ENCODE data around the gene LRBA.
"Not testable (repeated sequence)": the region's sequence is repeated elsewhere in the genome, so short reads cannot be mapped to it uniquely, and the experiment has no call there.

Gene LRBA

GRCh38 chr4:150547154-150547838, 467.8 kb downstream of the LRBA start:
- Histone ChIP-seq H3K9me3 (ENCODE audit: control insufficient read depth in 2 of 2, low read length in 2 of 2) (no peaks in the 10 kb centered on the region), H3K36me3 (ENCODE audit: control insufficient read depth in 2 of 2, insufficient read depth in 2 of 2, low read length in 2 of 2) (no peaks in the 10 kb centered on the region), H3K9ac (ENCODE audit: low read length in 2 of 2) (no peak overlapping the region), H3K4me3 (ENCODE audit: low read length in 2 of 2) (no peak overlapping the region), H3K27ac (ENCODE audit: low read length) (no peak overlapping the region), H3K4me1 (ENCODE audit: control insufficient read depth, insufficient read depth, low read length) (no peaks in the 10 kb centered on the region), H3K27me3 (ENCODE audit: control insufficient read depth in 1 of 2, insufficient read depth in 2 of 2, low read length in 2 of 2) (no peaks in the 10 kb centered on the region)

DNA sequence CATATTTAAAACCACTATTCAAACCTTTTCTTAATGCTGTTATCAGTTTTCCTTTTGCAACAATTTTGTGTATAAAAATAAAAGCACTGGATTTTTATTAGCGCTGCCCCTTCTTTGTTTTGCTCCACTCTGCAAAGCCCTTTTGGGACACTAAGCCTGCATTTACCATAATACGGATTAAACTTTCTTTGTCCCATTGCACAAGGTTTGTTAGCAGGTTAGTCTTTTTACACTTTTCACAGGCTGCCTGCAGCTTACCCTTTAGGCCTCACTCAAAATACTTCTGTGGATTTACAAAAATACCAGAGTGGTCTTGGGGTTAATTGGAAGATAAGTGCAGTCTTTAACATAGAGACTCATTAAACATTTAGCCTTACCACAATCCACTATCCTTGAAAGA, 468.8 kb downstream of the LRBA start:
- H3K4me3 ChIP-seq (ENCODE audit: low read length in 2 of 2), result no peak overlapping the region
- no peaks in the 10 kb centered on the region for H3K9me3 ChIP-seq (ENCODE audit: control insufficient read depth in 2 of 2, low read length in 2 of 2)
- H3K27ac ChIP-seq (ENCODE audit: low read length), result no peak overlapping the region
- H3K27me3 ChIP-seq (ENCODE audit: control insufficient read depth in 1 of 2, insufficient read depth in 2 of 2, low read length in 2 of 2), result no peaks in the 10 kb centered on the region
- H3K4me1 ChIP-seq (ENCODE audit: control insufficient read depth, insufficient read depth, low read length), result no peaks in the 10 kb centered on the region
- no peak overlapping the region for H3K9ac ChIP-seq (ENCODE audit: low read length in 2 of 2)
- no peaks in the 10 kb centered on the region for H3K36me3 ChIP-seq (ENCODE audit: control insufficient read depth in 2 of 2, insufficient read depth in 2 of 2, low read length in 2 of 2)

DNA sequence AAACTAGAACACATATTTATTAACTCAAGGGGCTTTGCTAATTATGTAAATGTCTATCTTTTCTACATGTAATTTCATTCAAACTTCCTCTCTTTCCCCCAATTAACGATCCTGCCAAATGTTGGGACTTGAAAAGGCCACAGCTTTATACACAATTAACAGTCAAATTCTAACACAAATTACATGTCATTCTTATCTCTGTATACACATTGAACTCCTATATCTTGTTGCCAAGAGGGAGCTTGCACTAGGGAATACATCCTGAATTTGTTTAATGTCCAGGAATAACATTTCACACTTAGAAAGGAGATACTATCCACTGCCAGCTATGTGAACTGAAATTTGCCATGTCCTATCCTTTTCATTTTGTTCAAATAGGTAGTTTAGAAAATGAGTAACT, 472.0 kb downstream of the LRBA start:
- no peak overlapping the region for H3K9ac ChIP-seq (ENCODE audit: low read length in 2 of 2)
- H3K27ac ChIP-seq (ENCODE audit: low read length), result no peak overlapping the region
- H3K27me3 ChIP-seq (ENCODE audit: control insufficient read depth in 1 of 2, insufficient read depth in 2 of 2, low read length in 2 of 2), result no peaks in the 10 kb centered on the region
- no peaks in the 10 kb centered on the region for H3K9me3 ChIP-seq (ENCODE audit: control insufficient read depth in 2 of 2, low read length in 2 of 2)
- H3K36me3 ChIP-seq (ENCODE audit: control insufficient read depth in 2 of 2, insufficient read depth in 2 of 2, low read length in 2 of 2), result no peaks in the 10 kb centered on the region
- no peaks in the 10 kb centered on the region for H3K4me1 ChIP-seq (ENCODE audit: control insufficient read depth, insufficient read depth, low read length)
- H3K4me3 ChIP-seq (ENCODE audit: low read length in 2 of 2), result no peak overlapping the region

GRCh38 chr4:150541681-150542080, 473.4 kb downstream of the LRBA start:
- no peaks in the 10 kb centered on the region for H3K9me3 ChIP-seq (ENCODE audit: control insufficient read depth in 2 of 2, low read length in 2 of 2)
- H3K36me3 ChIP-seq (ENCODE audit: control insufficient read depth in 2 of 2, insufficient read depth in 2 of 2, low read length in 2 of 2), result no peaks in the 10 kb centered on the region
- H3K4me3 ChIP-seq (ENCODE audit: low read length in 2 of 2), result no peak overlapping the region
- no peak overlapping the region for H3K27ac ChIP-seq (ENCODE audit: low read length)
- no peak overlapping the region for H3K9ac ChIP-seq (ENCODE audit: low read length in 2 of 2)
- H3K27me3 ChIP-seq (ENCODE audit: control insufficient read depth in 1 of 2, insufficient read depth in 2 of 2, low read length in 2 of 2), result no peaks in the 10 kb centered on the region
- no peaks in the 10 kb centered on the region for H3K4me1 ChIP-seq (ENCODE audit: control insufficient read depth, insufficient read depth, low read length)

DNA sequence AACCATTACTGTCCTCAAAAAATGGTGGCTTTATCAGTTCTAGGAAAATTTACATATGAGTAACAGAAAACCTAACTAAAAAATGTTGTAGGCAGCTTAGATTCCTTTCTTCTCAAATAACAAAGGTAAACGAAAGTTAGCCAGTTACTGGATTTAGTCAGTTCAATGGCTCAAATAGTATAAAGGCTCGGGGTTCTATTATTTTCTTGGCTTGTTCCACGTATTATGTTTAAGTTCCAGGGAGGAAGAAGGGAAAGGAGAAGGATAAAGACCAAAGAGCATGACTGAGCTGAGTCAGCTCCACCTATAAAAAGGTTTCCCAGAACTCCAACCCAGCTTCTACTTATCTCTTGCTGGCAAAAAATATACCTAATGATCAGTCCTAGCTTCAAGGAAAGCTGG, 474.1 kb downstream of the LRBA start:
- Histone ChIP-seq H3K36me3 (ENCODE audit: control insufficient read depth in 2 of 2, insufficient read depth in 2 of 2, low read length in 2 of 2) (no peaks in the 10 kb centered on the region), H3K27ac (ENCODE audit: low read length) (no peak overlapping the region), H3K9me3 (ENCODE audit: control insufficient read depth in 2 of 2, low read length in 2 of 2) (no peaks in the 10 kb centered on the region), H3K4me3 (ENCODE audit: low read length in 2 of 2) (no peak overlapping the region), H3K27me3 (ENCODE audit: control insufficient read depth in 1 of 2, insufficient read depth in 2 of 2, low read length in 2 of 2) (no peaks in the 10 kb centered on the region), H3K9ac (ENCODE audit: low read length in 2 of 2) (no peak overlapping the region), H3K4me1 (ENCODE audit: control insufficient read depth, insufficient read depth, low read length) (no peaks in the 10 kb centered on the region)

GRCh38 chr4:150540536-150540935, 474.5 kb downstream of the LRBA start:
- Histone ChIP-seq H3K4me3 (ENCODE audit: low read length in 2 of 2) (no peak overlapping the region), H3K27me3 (ENCODE audit: control insufficient read depth in 1 of 2, insufficient read depth in 2 of 2, low read length in 2 of 2) (no peaks in the 10 kb centered on the region), H3K9me3 (ENCODE audit: control insufficient read depth in 2 of 2, low read length in 2 of 2) (no peaks in the 10 kb centered on the region), H3K36me3 (ENCODE audit: control insufficient read depth in 2 of 2, insufficient read depth in 2 of 2, low read length in 2 of 2) (no peaks in the 10 kb centered on the region), H3K4me1 (ENCODE audit: control insufficient read depth, insufficient read depth, low read length) (no peaks in the 10 kb centered on the region), H3K9ac (ENCODE audit: low read length in 2 of 2) (no peak overlapping the region), H3K27ac (ENCODE audit: low read length) (no peak overlapping the region)

DNA sequence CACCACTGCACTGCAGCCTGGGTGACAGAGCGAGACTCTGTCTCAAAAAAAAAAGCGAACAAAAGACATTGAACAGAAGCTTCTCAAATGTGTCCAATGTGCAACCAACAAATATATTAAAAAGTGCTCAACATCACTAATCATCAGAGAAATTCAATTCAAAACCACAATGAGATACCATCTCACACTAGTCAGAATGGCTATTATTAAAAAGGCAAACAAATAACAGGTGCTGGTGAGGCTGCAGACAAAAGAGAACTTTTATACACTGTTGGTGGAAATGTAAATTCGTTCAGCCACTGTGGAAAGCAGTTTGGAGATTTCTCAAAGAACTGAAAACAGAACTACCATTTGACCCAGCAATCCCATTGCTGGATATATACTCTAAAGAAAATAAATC, 477.2 kb downstream of the LRBA start:
- not testable (repeated sequence) for H3K9me3 ChIP-seq (ENCODE audit: control insufficient read depth in 2 of 2, low read length in 2 of 2); H3K27ac ChIP-seq (ENCODE audit: low read length); H3K4me1 ChIP-seq (ENCODE audit: control insufficient read depth, insufficient read depth, low read length); H3K9ac ChIP-seq (ENCODE audit: low read length in 2 of 2); H3K27me3 ChIP-seq (ENCODE audit: control insufficient read depth in 1 of 2, insufficient read depth in 2 of 2, low read length in 2 of 2); H3K36me3 ChIP-seq (ENCODE audit: control insufficient read depth in 2 of 2, insufficient read depth in 2 of 2, low read length in 2 of 2); H3K4me3 ChIP-seq (ENCODE audit: low read length in 2 of 2)

GRCh38 chr4:150534818-150535217, 480.3 kb downstream of the LRBA start:
- Histone ChIP-seq H3K9ac (ENCODE audit: low read length in 2 of 2) (no peak overlapping the region), H3K27me3 (ENCODE audit: control insufficient read depth in 1 of 2, insufficient read depth in 2 of 2, low read length in 2 of 2) (no peaks in the 10 kb centered on the region), H3K27ac (ENCODE audit: low read length) (no peak overlapping the region), H3K36me3 (ENCODE audit: control insufficient read depth in 2 of 2, insufficient read depth in 2 of 2, low read length in 2 of 2) (no peaks in the 10 kb centered on the region), H3K4me3 (ENCODE audit: low read length in 2 of 2) (no peak overlapping the region), H3K9me3 (ENCODE audit: control insufficient read depth in 2 of 2, low read length in 2 of 2) (no peaks in the 10 kb centered on the region), H3K4me1 (ENCODE audit: control insufficient read depth, insufficient read depth, low read length) (no peaks in the 10 kb centered on the region)

- no peak overlapping the region for H3K4me3 ChIP-seq (ENCODE audit: low read length in 2 of 2)
- no peaks in the 10 kb centered on the region for H3K27me3 ChIP-seq (ENCODE audit: control insufficient read depth in 1 of 2, insufficient read depth in 2 of 2, low read length in 2 of 2)
- H3K27ac ChIP-seq (ENCODE audit: low read length), result no peak overlapping the region
- no peaks in the 10 kb centered on the region for H3K36me3 ChIP-seq (ENCODE audit: control insufficient read depth in 2 of 2, insufficient read depth in 2 of 2, low read length in 2 of 2)
- no peaks in the 10 kb centered on the region for H3K9me3 ChIP-seq (ENCODE audit: control insufficient read depth in 2 of 2, low read length in 2 of 2)
- H3K9ac ChIP-seq (ENCODE audit: low read length in 2 of 2), result no peak overlapping the region
- no peaks in the 10 kb centered on the region for H3K4me1 ChIP-seq (ENCODE audit: control insufficient read depth, insufficient read depth, low read length)
Observed at GRCh38 chr4:150533673-150534072, 481.4 kb downstream of the LRBA start.

DNA sequence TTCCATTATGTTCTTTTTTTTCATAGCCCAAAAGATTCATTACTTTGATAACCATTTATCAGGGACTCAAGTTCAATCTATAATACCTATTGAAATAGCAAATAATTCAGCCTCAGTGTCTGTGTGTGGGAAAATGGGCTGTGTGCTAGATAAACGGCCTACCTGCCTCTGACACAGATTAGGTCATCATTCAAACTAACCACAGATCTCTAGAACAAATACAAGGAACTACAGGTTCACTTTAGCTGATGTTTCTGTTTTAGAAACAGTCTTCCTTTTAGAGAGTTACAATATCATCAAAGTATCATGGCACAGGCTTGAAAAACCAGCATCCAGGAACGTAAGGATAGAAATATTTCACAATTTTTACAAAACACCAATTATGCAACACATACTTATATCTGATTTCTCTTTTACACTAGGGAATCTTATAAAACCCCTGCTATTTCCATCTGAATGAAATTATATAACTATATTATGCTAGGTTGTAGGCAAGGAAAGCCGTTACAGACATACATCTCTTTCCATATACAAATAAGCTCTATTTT, 489.7 kb downstream of the LRBA start:
- H3K36me3 ChIP-seq (ENCODE audit: control insufficient read depth in 2 of 2, insufficient read depth in 2 of 2, low read length in 2 of 2), result no peaks in the 10 kb centered on the region
- no peaks in the 10 kb centered on the region for H3K4me1 ChIP-seq (ENCODE audit: control insufficient read depth, insufficient read depth, low read length)
- no peaks in the 10 kb centered on the region for H3K9me3 ChIP-seq (ENCODE audit: control insufficient read depth in 2 of 2, low read length in 2 of 2)
- H3K27me3 ChIP-seq (ENCODE audit: control insufficient read depth in 1 of 2, insufficient read depth in 2 of 2, low read length in 2 of 2), result no peaks in the 10 kb centered on the region
- no peak overlapping the region for H3K4me3 ChIP-seq (ENCODE audit: low read length in 2 of 2)
- H3K27ac ChIP-seq (ENCODE audit: low read length), result no peak overlapping the region
- H3K9ac ChIP-seq (ENCODE audit: low read length in 2 of 2), result no peak overlapping the region

DNA sequence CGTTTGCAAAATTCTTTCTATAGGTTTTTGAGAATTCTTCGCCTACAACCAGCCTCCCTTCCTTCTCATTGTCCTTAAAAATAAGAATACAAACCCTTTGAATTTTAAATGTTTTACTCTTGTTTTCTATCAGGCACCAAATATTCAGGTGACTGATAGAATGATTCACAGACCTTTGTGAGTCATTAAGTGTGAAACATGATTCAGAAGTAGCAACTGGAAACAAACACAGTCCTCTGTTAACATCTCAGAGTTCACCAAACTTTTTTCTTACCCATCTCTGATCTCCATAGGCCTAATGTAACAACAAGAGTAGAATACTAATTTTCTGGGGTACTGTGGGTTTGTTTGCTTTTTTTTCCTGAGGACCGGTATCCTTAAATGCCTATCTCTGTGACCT, 496.5 kb downstream of the LRBA start:
- H3K27me3 ChIP-seq (ENCODE audit: control insufficient read depth in 1 of 2, insufficient read depth in 2 of 2, low read length in 2 of 2), result no peaks in the 10 kb centered on the region
- H3K4me3 ChIP-seq (ENCODE audit: low read length in 2 of 2), result no peak overlapping the region
- H3K27ac ChIP-seq (ENCODE audit: low read length), result no peak overlapping the region
- no peak overlapping the region for H3K9ac ChIP-seq (ENCODE audit: low read length in 2 of 2)
- no peaks in the 10 kb centered on the region for H3K36me3 ChIP-seq (ENCODE audit: control insufficient read depth in 2 of 2, insufficient read depth in 2 of 2, low read length in 2 of 2)
- H3K9me3 ChIP-seq (ENCODE audit: control insufficient read depth in 2 of 2, low read length in 2 of 2), result no peaks in the 10 kb centered on the region
- no peaks in the 10 kb centered on the region for H3K4me1 ChIP-seq (ENCODE audit: control insufficient read depth, insufficient read depth, low read length)

Data from stomach smooth muscle (tissue), 2 donors.